Brain pericyte (primary cell): Measurements from ENCODE around the gene PNKP.

Source experiments
- DNase-seq: peaks from one replicate; pipeline ENCODE4 v3.0.0-alpha.2; 2012; ENCODE audit warnings: low read depth, low spot score

PNKP gene

GRCh38 chr19:49860336-49861102, 6.9 kb downstream of the PNKP start:
- no peak for DNase-seq

DNA sequence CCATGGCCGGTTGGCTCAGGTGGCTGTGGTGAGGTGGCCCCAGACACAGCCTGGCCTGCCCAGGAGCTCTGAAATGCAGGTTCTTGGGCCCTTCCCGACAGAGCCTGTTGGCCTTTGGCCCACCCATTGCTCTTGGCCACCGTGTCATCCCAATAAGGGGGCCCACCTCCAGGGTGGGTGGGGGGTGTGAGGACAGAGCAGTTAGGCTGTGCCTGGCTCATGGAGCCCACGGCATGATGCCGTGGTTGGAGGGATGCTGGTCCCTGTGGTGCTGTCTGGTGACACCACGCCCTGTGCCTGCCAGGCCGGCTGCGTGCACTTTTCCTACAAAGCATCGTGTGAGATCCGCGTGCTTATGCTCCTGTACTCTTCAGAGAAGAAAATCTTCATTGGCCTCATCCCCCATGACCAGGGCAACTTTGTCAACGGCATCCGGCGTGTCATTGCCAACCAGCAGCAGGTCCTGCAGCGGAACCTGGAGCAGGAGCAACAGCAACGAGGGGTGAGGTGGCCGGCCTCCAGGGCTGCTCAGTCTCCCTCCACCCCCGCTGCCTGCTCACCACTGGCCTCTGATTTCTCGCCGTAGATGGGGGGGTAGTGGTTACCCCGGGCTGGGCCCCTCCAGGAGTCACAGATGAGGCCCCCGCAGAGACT, 7.6 kb downstream of the PNKP start:
- DNase-seq, result no peak

DNA sequence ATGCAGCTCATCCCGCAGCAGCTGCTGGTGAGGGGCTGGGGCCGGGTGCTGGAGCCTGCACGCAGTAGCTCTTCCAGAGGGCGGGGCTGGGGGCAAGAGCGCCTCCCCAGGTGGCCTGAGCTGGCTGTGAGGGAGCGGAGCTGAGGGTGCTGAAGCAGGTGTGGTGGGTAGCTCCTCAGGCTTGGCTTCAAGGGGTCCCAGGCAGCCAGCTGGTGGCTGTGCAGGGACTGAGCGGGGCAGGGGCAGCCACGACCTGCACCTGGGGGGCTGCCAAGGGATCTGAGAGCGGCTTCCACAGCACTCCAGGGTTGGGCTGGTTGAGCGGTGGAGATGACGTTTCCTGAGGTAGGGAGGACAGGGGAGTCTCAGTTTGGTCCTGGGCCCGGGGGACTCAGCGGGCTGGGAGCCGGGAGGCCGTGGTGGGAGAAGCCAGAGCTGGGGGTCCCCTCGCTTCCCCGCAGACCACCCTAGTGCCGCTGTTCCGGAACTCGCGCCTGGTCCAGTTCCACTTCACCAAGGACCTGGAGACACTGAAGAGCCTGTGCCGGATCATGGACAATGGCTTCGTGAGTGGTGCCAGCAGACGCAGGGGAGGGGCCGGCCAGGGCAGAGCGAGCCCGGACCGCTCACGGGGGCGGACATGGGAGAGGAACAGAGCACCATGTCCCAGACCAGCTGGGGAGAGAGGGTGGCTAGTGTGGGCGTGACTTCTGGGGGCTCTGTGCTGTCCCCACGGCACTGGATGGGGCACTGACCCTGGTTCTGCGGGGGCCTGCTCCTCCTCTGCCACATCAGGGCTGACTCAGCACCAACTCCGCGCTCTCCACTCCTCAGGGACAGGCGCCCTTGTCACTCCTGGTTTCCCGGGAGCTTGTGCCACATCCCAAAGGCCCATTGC, 9.0 kb downstream of the PNKP start:
- no peak for DNase-seq

DNA sequence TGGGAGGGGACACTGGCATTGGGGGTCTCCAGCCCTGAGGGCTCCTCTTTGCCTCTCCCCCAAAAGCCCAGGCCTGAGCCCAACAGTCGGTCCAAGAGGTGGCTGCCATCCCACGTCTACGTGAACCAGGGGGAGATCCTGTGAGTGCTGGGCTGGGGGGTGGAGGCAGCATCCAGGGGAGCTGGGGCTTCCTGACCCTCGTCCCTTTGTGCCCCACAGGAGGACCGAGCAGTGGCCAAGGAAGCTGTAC, 9.6 kb downstream of the PNKP start:
- no peak for DNase-seq

- DNase-seq, result no peak
These were observed 10.1 kb downstream of the PNKP start for GRCh38 chr19:49857061-49857837.

DNA sequence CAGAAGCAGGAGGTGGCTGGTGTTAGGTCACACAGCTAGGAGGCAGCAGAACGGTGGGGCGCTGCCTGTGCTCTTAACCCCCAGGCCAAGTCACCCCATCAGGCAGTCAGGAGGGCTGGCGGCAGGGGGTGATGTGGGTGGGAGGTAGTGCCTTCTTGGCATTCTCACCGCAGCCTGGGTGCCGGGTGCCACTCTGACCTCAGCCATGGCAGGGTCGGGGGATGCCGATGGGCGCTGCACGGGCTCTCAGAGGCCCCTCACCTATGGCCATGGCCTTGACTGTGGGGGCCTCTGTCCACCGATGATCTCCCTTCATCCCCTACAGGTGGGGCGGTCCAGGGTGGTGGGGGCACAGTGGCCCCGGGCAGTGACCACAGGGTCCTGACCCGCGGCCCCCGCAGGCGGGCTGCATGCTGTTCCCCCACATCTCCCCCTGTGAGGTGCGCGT, 10.8 kb downstream of the PNKP start:
- no peak for DNase-seq

DNA sequence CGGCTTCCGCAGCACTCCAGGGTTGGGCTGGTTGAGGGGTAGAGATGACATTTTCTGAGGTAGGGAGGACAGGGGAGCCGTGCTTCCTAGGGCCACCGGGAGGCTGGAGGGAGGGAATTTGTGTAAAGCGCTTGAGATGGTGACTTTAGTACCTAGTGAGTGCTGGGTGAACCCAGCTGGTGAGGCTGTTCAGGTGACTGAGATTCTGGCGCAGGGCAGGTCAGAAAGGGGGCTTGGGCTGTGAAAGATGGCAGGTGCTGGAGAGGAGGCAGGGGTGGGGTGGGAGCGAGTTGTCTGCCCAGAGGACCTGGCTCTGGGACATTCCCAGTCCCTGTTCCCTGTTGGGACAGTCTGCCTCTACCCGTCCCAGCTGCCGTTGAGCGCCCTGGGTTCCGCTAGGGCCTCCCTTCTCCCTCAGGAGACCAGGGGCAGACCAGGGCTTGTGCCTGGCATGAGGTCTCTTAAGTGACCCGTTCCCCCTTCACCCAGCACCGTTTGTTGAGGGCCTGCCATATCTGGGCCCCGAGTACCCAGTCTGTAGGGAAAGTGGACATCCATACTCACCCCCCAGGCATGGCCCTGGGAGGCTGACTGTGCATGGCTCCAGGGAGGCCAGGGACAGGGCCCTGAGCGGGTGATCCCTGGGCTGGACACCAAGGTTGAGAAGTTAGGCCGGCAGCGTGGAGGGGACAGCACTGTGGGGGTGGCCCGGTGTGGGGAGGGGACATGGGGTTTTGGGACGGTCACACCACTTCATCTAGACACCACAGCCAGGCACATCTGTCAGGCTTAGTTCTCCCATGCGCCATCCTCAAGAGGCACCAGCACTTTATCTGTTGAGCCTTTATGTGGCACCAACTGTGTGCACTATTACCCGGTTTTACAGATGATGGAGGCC, 11.5 kb downstream of the PNKP start:
- DNase-seq, result no peak

DNA sequence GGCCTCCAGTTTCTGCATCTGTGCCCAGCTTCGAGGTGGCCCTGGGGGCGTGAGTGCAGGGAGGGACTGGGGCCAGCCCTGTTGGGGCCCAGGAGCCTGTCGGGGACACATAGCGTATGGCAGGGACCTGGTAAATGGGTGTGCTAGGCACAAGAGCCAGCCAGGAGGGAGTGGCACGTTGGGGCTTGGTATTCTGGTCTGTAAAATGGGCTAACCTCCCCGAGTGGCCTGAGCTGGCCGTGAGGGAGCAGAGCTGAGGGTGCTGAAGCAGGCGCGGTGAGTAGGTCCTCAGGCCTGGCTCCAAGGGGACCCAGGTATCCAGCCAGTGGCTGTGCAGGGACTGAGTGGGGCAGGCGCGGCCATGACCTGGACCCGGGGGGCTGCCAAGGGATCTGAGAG, 12.1 kb downstream of the PNKP start:
- no peak for DNase-seq

- no peak for DNase-seq
These were observed 12.8 kb downstream of the PNKP start for GRCh38 chr19:49854378-49855263.

DNA sequence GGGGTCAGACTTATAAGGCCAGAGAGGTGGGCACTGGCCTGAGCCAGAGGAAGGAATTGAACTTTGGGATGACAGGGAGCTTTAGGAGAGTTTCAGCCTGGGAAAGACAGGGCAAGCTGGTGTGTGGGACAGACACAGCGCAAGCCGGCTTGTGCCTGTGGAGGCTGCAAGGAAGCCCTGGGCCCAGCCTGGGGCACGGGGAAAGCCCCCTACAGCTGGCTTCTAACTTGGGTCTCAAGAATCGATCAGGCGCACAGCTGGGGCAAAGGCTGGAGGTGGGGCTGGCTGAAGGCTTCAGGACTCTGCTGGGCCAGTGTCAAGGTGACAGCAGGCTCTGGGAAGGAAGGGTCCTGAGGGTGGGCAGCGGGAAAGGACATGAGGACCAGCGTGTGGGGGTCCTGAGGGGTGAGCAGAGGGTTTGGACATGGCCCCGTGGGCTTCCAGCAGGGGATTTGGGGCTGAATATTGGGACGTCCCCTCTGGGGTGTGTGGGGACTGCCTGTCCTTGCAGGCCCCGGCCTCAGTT, 13.5 kb downstream of the PNKP start:
- no peak for DNase-seq

GRCh38 chr19:49852631-49853126, 14.7 kb downstream of the PNKP start:
- DNase-seq, result no peak

DNA sequence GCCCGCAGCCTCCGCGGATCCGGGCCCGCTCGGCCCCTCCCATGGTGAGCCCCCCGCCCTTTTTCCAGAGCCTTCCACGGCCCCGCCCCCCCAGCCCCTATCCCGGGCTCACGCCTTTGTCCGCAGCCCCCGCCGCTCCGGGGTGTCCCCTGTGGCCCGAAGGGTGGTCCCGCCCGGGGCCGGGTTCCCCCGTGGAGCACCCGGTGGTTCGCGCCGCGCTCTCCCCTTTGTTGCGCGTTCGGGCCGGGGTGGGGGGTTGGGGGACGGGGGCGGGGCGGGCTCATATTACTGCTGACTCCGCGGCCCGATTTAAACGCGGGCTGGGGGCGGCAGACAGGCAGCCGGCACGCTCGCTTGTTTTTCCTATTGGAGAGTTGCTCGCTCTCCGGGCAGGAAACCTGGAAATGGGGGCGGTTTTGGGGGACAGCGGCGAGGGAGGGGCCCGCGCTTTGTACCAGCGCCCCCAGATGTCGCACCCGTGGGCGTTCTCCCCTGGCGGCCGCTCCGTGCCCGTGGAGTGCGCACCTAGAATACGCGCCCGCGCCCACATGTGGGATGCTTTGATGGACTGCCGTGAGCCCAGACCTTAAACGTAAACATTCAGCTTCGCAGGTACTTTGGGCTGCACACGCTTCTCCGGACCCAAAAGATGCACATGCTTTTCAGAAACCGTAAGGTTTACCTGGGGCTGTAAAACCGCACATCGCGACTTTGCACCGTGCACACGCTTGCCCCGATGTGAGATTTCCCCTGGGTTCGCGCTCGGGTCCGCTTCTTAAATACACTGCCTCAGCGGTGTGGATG, 15.7 kb downstream of the PNKP start:
- no peak for DNase-seq

- DNase-seq, result peak; percentile 67
These were observed 16.7 kb downstream of the PNKP start, which contains the start of gene PTOV1 for GRCh38 chr19:49850487-49851342. PTOV1 (plus strand) TSS chr19:49851159.

GRCh38 chr19:49850221-49850486, 17.2 kb downstream of the PNKP start:
- DNase-seq, result no peak

GRCh38 chr19:49849433-49850220, 17.7 kb downstream of the PNKP start:
- DNase-seq, result no peak

DNA sequence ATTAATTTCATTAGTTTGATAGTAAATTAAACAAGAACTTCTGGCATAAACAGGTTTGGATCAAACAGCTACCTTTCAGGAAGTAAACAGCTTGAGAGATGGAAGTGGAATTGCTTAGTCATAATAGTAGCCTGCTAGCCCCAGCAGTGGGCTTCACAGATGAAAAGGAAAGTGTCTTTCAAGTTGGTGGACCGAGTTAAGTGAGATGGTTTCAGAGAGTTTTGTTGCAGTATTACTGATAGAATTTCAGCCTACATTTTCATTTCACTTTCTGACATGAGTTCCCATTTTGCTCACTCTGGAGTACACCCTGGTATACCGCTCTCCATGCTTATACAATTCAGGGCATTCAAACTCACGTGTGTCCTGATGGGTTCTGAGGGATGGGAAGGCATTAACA, 18.4 kb downstream of the PNKP start:
- DNase-seq, result no peak
